ENCODE results near the gene FLNA. TPM values are rescaled to one million over a fixed set of nuclear protein-coding genes. Genes with fewer than 3 reads are reported as not detected.
A peak's percentile ranks its signal among the peaks of the same experiment; 100 is the strongest.

Gene FLNA
- polyA plus RNA-seq, 1 experiment, result 605 TPM

DNA sequence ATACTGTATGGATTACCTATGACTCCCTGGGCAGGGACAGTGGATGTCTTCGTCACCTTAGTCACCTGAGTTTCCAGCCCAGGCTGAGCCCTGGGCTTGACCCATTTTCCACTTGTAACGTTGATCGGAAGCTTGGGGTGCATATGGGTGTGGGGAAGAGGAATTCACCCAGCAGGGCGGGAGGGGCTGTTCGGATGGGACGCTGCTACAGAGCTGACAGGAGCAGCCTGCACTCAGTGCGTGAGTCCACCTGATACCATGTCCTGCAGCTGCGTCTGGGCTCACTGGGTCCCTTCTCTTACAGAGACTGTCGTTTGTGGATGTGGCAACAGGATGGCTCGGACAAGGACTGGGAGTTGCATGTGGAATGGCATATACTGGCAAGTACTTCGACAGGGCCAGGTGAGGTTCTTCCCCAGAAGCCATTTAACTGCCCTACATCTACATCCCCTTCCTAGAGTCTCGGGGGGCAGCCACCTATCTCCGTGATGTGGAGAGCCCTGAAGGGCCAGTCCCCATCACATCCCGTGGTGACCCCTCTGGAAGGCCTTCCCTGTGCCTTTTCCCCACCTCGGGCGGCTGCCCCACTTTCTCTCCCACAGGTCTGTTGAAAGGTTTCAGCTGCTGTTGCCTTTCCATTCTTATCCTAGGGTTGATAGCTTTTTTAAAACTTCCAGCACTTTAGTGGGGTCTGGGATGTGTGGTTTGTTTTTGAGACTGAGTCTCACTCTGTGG is 65.2 kb downstream of the FLNA start:
- TF ChIP-seq, protein P1, sequence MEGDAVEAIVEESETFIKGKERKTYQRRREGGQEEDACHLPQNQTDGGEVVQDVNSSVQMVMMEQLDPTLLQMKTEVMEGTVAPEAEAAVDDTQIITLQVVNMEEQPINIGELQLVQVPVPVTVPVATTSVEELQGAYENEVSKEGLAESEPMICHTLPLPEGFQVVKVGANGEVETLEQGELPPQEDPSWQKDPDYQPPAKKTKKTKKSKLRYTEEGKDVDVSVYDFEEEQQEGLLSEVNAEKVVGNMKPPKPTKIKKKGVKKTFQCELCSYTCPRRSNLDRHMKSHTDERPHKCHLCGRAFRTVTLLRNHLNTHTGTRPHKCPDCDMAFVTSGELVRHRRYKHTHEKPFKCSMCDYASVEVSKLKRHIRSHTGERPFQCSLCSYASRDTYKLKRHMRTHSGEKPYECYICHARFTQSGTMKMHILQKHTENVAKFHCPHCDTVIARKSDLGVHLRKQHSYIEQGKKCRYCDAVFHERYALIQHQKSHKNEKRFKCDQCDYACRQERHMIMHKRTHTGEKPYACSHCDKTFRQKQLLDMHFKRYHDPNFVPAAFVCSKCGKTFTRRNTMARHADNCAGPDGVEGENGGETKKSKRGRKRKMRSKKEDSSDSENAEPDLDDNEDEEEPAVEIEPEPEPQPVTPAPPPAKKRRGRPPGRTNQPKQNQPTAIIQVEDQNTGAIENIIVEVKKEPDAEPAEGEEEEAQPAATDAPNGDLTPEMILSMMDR (IDR thresholded peaks at IDR 0.05; ENCODE audit: low read depth, low read length), result no peak
- POLR2A ChIA-PET, result no interaction called here
- DNase-seq (ENCODE audit: low read depth, low spot score), result no peak
- CTCF ChIA-PET, result interaction anchor here (1.1 to 2.1 kb wide), 3 partner anchors 9 to 1367 kb away, joined by 3 to 12 read pairs (median 3); no protein-coding TSS in a partner anchor
- Histone ChIP-seq H3K27ac (ENCODE audit: low read depth, low read length) (no peak overlapping the region), H3K9me3 (ENCODE audit: control insufficient read depth, insufficient read depth, low read length) (no peaks in the 10 kb centered on the region), H3K27me3 (ENCODE audit: control insufficient read depth, insufficient read depth, low read length) (no peaks in the 10 kb centered on the region), H3K4me3 (ENCODE audit: low read depth, low read length) (no peak overlapping the region)

DNA sequence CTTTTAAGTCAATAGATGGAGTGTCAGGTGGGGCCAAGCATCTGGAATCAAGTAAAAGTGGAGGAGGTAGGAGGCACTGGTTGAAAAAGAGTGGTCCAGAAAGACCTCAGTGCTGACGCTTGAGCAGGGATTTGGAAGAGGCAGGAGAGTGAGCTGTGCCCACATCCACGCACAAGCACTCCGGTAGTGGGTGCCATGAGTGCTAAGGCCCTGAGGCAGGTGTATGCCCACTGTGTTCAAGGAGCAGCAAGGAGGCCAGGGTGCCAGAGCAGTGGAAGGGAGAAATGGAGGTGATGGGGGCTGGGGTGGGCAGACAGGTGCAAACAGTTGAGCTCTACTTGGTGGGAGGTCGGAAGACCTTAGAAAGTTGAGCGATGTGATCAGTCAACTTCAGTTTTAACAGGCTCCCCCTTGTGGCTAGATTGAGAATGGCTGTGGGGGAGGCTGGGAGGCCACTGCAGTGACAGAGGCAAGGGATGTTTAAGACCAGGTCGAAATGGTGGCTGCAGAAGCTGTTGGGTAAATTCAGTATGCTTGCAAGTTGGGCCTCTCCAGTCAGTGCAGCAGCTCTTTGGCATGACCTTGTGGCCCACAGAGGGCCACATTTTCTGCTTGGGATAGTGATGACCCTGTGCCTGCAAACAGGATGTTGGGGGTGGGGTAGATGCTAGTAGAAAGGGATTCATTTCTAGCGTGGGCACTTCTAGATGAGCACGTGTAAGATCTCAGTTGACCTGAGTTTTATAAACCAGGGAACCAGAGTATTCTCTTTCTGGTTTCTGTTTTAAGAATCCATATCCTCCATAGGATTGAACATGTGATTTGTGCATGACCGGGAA is 66.1 kb downstream of the FLNA start:
- ChIA-PET CTCF (interaction anchor here (0.7 to 2.1 kb wide), 6 partner anchors 10 to 1367 kb away, joined by 3 to 12 read pairs (median 3); partner anchors contain the start of gene TEX28), POLR2A (no interaction called here)
- no peaks in the 10 kb centered on the region for H3K9me3 ChIP-seq (ENCODE audit: control insufficient read depth, insufficient read depth, low read length)
- peaks cover 2% of the 10 kb centered on the region for H3K27me3 ChIP-seq (ENCODE audit: control insufficient read depth, insufficient read depth, low read length)
- TF ChIP-seq, protein P1 (IDR thresholded peaks at IDR 0.05; ENCODE audit: low read depth, low read length), result peak; percentile 60
- no peak overlapping the region for H3K27ac ChIP-seq (ENCODE audit: low read depth, low read length)
- DNase-seq (ENCODE audit: low read depth, low spot score), result no peak
- H3K4me3 ChIP-seq (ENCODE audit: low read depth, low read length), result no peak overlapping the region

DNA sequence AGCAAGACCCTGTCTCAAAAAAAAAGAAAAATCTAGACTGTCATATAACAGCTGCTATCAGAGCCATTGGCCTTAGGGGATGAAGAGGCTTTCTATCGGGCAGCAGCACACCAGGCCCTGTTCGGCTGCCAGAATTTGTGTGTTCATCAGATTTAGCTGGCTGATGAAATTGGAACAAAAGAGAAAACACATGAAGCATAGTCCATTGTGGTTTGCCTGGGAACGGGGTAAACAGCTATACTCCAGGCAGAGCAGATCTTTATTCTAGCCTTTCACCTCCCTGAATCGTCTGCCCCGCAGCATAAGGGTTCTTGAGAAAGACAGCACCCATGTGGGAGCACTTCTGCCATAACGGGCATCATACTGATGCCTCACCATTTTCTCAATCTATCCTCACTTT is 67.2 kb downstream of the FLNA start:
- CTCF ChIA-PET, result interaction anchor here (2.1 kb wide), 1 partner anchor 11 kb away, joined by 12 read pairs; no protein-coding TSS in a partner anchor

DNA sequence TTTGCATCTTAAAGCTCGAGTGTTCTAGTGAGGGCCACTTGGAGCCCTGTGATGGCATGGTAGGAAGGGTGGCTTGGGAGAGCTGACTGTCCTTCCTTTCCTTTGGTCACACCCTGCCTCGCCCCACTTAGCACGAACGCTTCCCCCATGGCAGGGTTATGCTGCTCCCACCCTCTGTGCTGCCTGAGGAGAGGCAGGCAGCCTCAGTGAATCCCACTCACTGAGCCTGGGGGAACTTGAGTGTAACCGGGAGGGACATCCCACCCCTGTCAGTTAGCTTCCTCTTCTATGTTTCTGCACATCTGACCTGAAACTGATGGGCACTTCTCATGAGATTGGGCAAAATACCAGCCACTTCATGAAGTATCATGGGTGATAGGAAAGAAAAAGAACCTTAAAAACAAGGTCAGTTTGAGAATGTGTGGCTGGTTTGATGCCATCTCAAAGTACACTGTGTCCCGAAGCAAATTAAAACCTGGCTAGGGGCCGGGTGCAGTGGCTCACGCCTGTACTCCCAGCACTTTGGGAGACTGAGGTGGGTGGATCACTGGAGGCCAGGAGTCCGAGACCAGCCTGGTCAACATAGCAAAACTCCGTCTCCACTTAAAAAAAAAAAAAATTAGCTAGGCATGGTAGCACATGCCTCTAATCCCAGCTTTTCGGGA is 68.8 kb downstream of the FLNA start:
- no peak for DNase-seq (ENCODE audit: low read depth, low spot score)
- peaks cover 4% of the 10 kb centered on the region for H3K27me3 ChIP-seq (ENCODE audit: control insufficient read depth, insufficient read depth, low read length)
- TF ChIP-seq, protein P1 (IDR thresholded peaks at IDR 0.05; ENCODE audit: low read depth, low read length), result no peak
- no peak overlapping the region for H3K4me3 ChIP-seq (ENCODE audit: low read depth, low read length)
- POLR2A ChIA-PET, result no interaction called here
- CTCF ChIA-PET, result no interaction called here
- H3K27ac ChIP-seq (ENCODE audit: low read depth, low read length), result no peak overlapping the region
- no peaks in the 10 kb centered on the region for H3K9me3 ChIP-seq (ENCODE audit: control insufficient read depth, insufficient read depth, low read length)

More for the DNA sequence above, 67.2 kb downstream of the FLNA start:
- TF ChIP-seq, protein P1 (IDR thresholded peaks at IDR 0.05; ENCODE audit: low read depth, low read length), result no peak
- no peaks in the 10 kb centered on the region for H3K9me3 ChIP-seq (ENCODE audit: control insufficient read depth, insufficient read depth, low read length)
- H3K4me3 ChIP-seq (ENCODE audit: low read depth, low read length), result no peak overlapping the region
- H3K27me3 ChIP-seq (ENCODE audit: control insufficient read depth, insufficient read depth, low read length), result peaks cover 4% of the 10 kb centered on the region
- POLR2A ChIA-PET, result no interaction called here
- no peak for DNase-seq (ENCODE audit: low read depth, low spot score)
- no peak overlapping the region for H3K27ac ChIP-seq (ENCODE audit: low read depth, low read length)
